Measurements from ENCODE around the gene FSTL4. TPM values are rescaled to one million over a fixed set of nuclear protein-coding genes. Genes with fewer than 3 reads are reported as not detected.

The FSTL4 gene
- total and polyA plus RNA-seq, 4 donors, result 2.3 to 6.4 (median 5.5) TPM

DNA sequence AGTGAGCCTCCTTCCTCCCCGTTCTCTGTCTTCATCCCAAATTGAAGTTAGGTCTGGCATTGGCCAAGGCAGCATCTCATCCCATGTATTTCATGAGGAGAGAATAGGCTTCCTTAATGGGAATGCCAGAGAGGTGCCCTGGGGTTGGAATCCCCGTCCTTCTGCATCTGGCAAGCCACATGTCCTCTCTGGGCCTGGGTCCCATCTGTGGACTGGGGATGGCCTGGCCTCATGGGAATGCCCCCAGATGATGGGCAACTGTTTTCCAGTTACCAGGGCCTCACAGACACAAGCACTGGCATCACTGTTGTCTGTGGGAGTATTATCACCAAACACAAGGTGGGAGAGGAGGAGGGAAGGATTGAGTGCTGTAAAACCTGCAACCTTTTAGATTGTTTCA, 153.9 kb downstream of the FSTL4 start:
- no peaks in the 10 kb centered on the region for H3K27me3 ChIP-seq (ENCODE audit: control insufficient read depth, insufficient read depth, low read length)
- H3K9me3 ChIP-seq (ENCODE audit: control insufficient read depth, insufficient read depth, low read length), result no peaks in the 10 kb centered on the region
- no peaks in the 10 kb centered on the region for H3K36me3 ChIP-seq (ENCODE audit: control insufficient read depth, insufficient read depth, low read length)
- H3K27ac ChIP-seq (ENCODE audit: low read depth, low read length), result no peak overlapping the region
- peaks cover 4% of the 10 kb centered on the region for H3K4me1 ChIP-seq (ENCODE audit: control insufficient read depth, insufficient read depth, low read length)
- 92% methylated on average over 1 of the region's 2 CpGs for WGBS (ENCODE audit: insufficient coverage)
- DNase-seq (ENCODE audit: low read depth in 4 of 6, low spot score in 6 of 6), result no peak
- H3K4me3 ChIP-seq (ENCODE audit: low read depth, low read length), result no peak overlapping the region

DNA sequence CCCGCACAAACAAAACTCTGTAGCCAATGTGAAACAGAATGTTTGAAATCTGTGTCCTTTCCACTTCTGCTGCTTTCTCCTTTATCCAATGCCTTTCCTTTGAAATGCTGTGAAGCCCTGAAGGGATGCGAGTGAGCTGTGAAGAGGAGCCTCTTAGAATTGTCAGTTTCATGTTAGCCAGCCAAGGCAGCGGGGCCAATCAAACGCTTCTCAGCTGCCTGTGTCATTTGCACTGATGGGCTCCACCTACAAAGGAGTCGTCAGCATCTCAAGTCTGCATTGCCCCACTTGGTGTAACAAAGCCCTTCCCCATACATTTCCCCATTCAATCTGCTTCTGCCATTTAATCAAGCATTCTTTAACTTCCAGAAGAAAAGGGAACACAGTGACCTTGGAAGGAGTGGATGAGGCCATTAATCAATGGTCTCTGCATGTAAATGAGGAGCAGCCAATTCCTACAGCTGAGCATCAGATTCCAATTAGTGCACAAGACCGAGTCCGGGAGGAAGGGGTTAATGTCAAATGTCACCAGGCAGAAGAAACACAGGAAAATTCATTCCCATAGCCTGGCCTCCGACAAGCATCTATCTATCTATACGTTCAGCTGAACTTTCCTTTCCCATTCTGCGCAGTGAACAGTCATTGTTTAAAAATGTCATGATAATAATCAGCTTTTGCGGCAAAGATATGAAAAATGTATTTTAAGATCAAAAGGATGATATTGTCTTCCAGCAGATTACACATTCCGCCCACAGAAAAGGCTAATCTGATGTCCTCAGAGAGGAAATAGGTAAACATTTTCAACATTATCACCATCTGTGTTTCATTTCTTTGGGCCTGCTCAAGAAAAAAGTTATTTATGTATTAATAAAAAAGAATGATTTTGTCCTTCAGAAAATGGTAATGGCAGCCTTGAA, 154.6 kb downstream of the FSTL4 start:
- Histone ChIP-seq H3K27ac (ENCODE audit: low read depth, low read length) (no peak overlapping the region), H3K9me3 (ENCODE audit: control insufficient read depth, insufficient read depth, low read length) (no peaks in the 10 kb centered on the region), H3K36me3 (ENCODE audit: control insufficient read depth, insufficient read depth, low read length) (no peaks in the 10 kb centered on the region), H3K27me3 (ENCODE audit: control insufficient read depth, insufficient read depth, low read length) (no peaks in the 10 kb centered on the region), H3K4me1 (ENCODE audit: control insufficient read depth, insufficient read depth, low read length) (peaks cover 4% of the 10 kb centered on the region), H3K4me3 (ENCODE audit: low read depth, low read length) (no peak overlapping the region)
- 32% methylated on average over 4 of the region's 12 CpGs for WGBS (ENCODE audit: insufficient coverage)
- no peak for DNase-seq (ENCODE audit: low read depth in 4 of 6, low spot score in 6 of 6)

- no peak overlapping the region for H3K27ac ChIP-seq (ENCODE audit: low read depth, low read length)
- no peaks in the 10 kb centered on the region for H3K27me3 ChIP-seq (ENCODE audit: control insufficient read depth, insufficient read depth, low read length)
- H3K9me3 ChIP-seq (ENCODE audit: control insufficient read depth, insufficient read depth, low read length), result no peaks in the 10 kb centered on the region
- 74% methylated on average over 4 of the region's 4 CpGs for WGBS (ENCODE audit: insufficient coverage)
- peaks cover 5% of the 10 kb centered on the region for H3K4me1 ChIP-seq (ENCODE audit: control insufficient read depth, insufficient read depth, low read length)
- H3K4me3 ChIP-seq (ENCODE audit: low read depth, low read length), result no peak overlapping the region
- no peaks in the 10 kb centered on the region for H3K36me3 ChIP-seq (ENCODE audit: control insufficient read depth, insufficient read depth, low read length)
- DNase-seq (ENCODE audit: low read depth in 4 of 6, low spot score in 6 of 6), result no peak
Observed at GRCh38 chr5:133456933-133457402, 155.4 kb downstream of the FSTL4 start.

DNA sequence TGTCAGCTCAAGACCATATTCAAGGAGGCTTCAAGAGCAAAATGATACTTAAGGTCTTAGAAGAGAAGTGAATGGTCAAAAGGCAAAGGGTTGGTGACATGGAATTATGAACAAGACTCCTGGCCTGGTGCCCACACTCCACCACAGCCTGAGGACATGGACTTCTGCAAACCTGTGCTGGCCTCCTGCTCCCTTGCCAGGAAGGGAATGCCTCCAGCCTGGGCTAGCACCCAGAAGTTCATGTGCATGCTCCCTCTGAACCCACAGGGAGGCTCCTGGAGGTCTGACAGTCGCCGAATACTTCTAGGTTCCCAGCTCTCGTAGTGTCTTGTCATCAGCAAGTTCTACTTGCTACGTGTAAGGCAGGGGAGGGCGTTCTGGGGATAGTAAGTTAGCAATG, 156.7 kb downstream of the FSTL4 start:
- H3K27ac ChIP-seq (ENCODE audit: low read depth, low read length), result no peak overlapping the region
- WGBS (ENCODE audit: insufficient coverage), result 92% methylated on average over 5 of the region's 5 CpGs
- H3K4me3 ChIP-seq (ENCODE audit: low read depth, low read length), result no peak overlapping the region
- H3K27me3 ChIP-seq (ENCODE audit: control insufficient read depth, insufficient read depth, low read length), result no peaks in the 10 kb centered on the region
- DNase-seq (ENCODE audit: low read depth in 4 of 6, low spot score in 6 of 6), result no peak
- H3K36me3 ChIP-seq (ENCODE audit: control insufficient read depth, insufficient read depth, low read length), result no peaks in the 10 kb centered on the region
- peaks cover 13% of the 10 kb centered on the region for H3K4me1 ChIP-seq (ENCODE audit: control insufficient read depth, insufficient read depth, low read length)
- no peaks in the 10 kb centered on the region for H3K9me3 ChIP-seq (ENCODE audit: control insufficient read depth, insufficient read depth, low read length)

- 94% methylated on average over 6 of the region's 9 CpGs for WGBS (ENCODE audit: insufficient coverage)
- no peak for DNase-seq (ENCODE audit: low read depth in 4 of 6, low spot score in 6 of 6)
- Histone ChIP-seq H3K27ac (ENCODE audit: low read depth, low read length) (no peak overlapping the region), H3K27me3 (ENCODE audit: control insufficient read depth, insufficient read depth, low read length) (no peaks in the 10 kb centered on the region), H3K4me3 (ENCODE audit: low read depth, low read length) (no peak overlapping the region), H3K36me3 (ENCODE audit: control insufficient read depth, insufficient read depth, low read length) (no peaks in the 10 kb centered on the region), H3K9me3 (ENCODE audit: control insufficient read depth, insufficient read depth, low read length) (no peaks in the 10 kb centered on the region), H3K4me1 (ENCODE audit: control insufficient read depth, insufficient read depth, low read length) (peaks cover 21% of the 10 kb centered on the region)
Observed at GRCh38 chr5:133454442-133454841, 157.9 kb downstream of the FSTL4 start.

DNA sequence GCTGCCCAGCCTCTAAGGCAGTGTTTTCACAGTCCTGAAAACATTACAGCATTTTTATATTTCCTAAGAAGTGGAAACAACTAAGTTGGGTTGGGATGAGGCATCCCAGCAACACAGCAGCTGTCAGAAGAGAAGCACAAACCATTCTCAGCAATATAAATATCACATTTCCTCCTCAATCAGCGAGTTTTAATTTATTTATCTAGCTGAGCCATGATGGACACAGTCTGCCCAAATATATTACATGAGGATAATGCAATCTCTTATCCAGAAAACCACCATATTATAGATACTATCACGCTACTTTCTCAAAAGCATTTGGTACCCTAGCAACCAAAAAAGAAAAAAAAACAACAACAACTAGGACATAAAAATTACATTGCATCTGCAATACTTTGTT, 158.5 kb downstream of the FSTL4 start:
- 86% methylated on average over 1 of the region's 2 CpGs for WGBS (ENCODE audit: insufficient coverage)
- no peaks in the 10 kb centered on the region for H3K9me3 ChIP-seq (ENCODE audit: control insufficient read depth, insufficient read depth, low read length)
- DNase-seq (ENCODE audit: low read depth in 4 of 6, low spot score in 6 of 6), result no peak

GRCh38 chr5:133453084-133453780, 159.1 kb downstream of the FSTL4 start:
- DNase-seq (ENCODE audit: low read depth in 4 of 6, low spot score in 6 of 6), result no peak
- Histone ChIP-seq H3K36me3 (ENCODE audit: control insufficient read depth, insufficient read depth, low read length) (no peaks in the 10 kb centered on the region), H3K9me3 (ENCODE audit: control insufficient read depth, insufficient read depth, low read length) (no peaks in the 10 kb centered on the region), H3K27me3 (ENCODE audit: control insufficient read depth, insufficient read depth, low read length) (no peaks in the 10 kb centered on the region), H3K27ac (ENCODE audit: low read depth, low read length) (no peak overlapping the region), H3K4me1 (ENCODE audit: control insufficient read depth, insufficient read depth, low read length) (peaks cover 22% of the 10 kb centered on the region), H3K4me3 (ENCODE audit: low read depth, low read length) (no peak overlapping the region)
- 76% methylated on average over 2 of the region's 4 CpGs for WGBS (ENCODE audit: insufficient coverage)

More for the DNA sequence above, 158.5 kb downstream of the FSTL4 start:
- Histone ChIP-seq H3K4me3 (ENCODE audit: low read depth, low read length) (no peak overlapping the region), H3K27me3 (ENCODE audit: control insufficient read depth, insufficient read depth, low read length) (no peaks in the 10 kb centered on the region), H3K4me1 (ENCODE audit: control insufficient read depth, insufficient read depth, low read length) (peaks cover 24% of the 10 kb centered on the region), H3K27ac (ENCODE audit: low read depth, low read length) (no peak overlapping the region), H3K36me3 (ENCODE audit: control insufficient read depth, insufficient read depth, low read length) (no peaks in the 10 kb centered on the region)

DNA sequence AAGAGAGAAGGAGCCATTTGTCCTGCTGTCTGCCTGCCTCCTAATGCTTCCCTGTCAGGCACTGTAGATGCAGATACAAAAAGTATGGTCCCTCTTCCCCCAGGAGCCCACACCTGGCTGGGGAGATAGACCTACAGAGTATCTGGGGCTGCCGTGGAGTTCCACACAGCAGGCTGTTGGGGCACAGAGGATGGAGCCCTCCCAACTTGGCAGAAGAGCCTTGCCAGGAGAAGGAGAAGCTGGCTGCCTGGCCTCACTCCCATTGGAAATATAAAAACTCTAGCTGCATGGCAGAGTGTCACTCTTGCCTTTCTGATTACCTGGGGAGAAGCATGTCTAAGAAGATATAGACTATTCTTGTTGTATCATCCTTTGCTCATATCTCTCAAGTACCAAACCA, 160.4 kb downstream of the FSTL4 start:
- H3K27ac ChIP-seq (ENCODE audit: low read depth, low read length), result no peak overlapping the region
- H3K4me1 ChIP-seq (ENCODE audit: control insufficient read depth, insufficient read depth, low read length), result peaks cover 22% of the 10 kb centered on the region
- DNase-seq (ENCODE audit: low read depth in 4 of 6, low spot score in 6 of 6), result no peak
- no peaks in the 10 kb centered on the region for H3K9me3 ChIP-seq (ENCODE audit: control insufficient read depth, insufficient read depth, low read length)
- no peaks in the 10 kb centered on the region for H3K36me3 ChIP-seq (ENCODE audit: control insufficient read depth, insufficient read depth, low read length)
- H3K4me3 ChIP-seq (ENCODE audit: low read depth, low read length), result no peak overlapping the region
- 64% methylated on average over 1 of the region's 1 CpG for WGBS (ENCODE audit: insufficient coverage)
- H3K27me3 ChIP-seq (ENCODE audit: control insufficient read depth, insufficient read depth, low read length), result no peaks in the 10 kb centered on the region

GRCh38 chr5:133450286-133450685, 162.1 kb downstream of the FSTL4 start:
- Histone ChIP-seq H3K4me1 (ENCODE audit: control insufficient read depth, insufficient read depth, low read length) (peaks cover 22% of the 10 kb centered on the region), H3K4me3 (ENCODE audit: low read depth, low read length) (no peak overlapping the region), H3K36me3 (ENCODE audit: control insufficient read depth, insufficient read depth, low read length) (no peaks in the 10 kb centered on the region), H3K9me3 (ENCODE audit: control insufficient read depth, insufficient read depth, low read length) (no peaks in the 10 kb centered on the region), H3K27ac (ENCODE audit: low read depth, low read length) (no peak overlapping the region), H3K27me3 (ENCODE audit: control insufficient read depth, insufficient read depth, low read length) (peaks cover 2% of the 10 kb centered on the region)
- 85% methylated on average over 8 of the region's 8 CpGs for WGBS (ENCODE audit: insufficient coverage)
- DNase-seq (ENCODE audit: low read depth in 4 of 6, low spot score in 6 of 6), result no peak
